IgD-negative memory B cell (primary cell): ENCODE data around the gene GNB5. TPM values are rescaled to one million over a fixed set of nuclear protein-coding genes. Genes with fewer than 3 reads are reported as not detected.
A peak's percentile ranks its signal among the peaks of the same experiment; 100 is the strongest.

Experiments used
- H3K27ac Mint-ChIP-seq, 3 donors: one replicate each; pipeline ENCODE4 v1.8.0; 2020 to 2022; ENCODE audit warnings: mild to moderate bottlenecking in 3 of 3, mixed read lengths in 3 of 3, moderate library complexity in 1 of 3
- H3K27me3 Mint-ChIP-seq: one replicate; pipeline ENCODE4 v1.8.0; 2021; ENCODE audit warnings: mixed read lengths
- H3K36me3 Mint-ChIP-seq: one replicate; pipeline ENCODE4 v1.8.0; 2020; ENCODE audit warnings: mild to moderate bottlenecking, mixed read lengths
- H3K4me1 Mint-ChIP-seq, 3 donors: one replicate each; pipeline ENCODE4 v1.8.0; 2020 to 2022; ENCODE audit warnings: mixed read lengths in 3 of 3, mild to moderate bottlenecking in 1 of 3
- H3K4me3 Mint-ChIP-seq, 4 donors: one replicate each; pipeline ENCODE4 v1.8.0; 2020 to 2022; ENCODE audit warnings: mild to moderate bottlenecking in 4 of 4, mixed read lengths in 4 of 4, moderate library complexity in 3 of 4
- H3K9me3 Mint-ChIP-seq, 3 donors: one replicate each; pipeline ENCODE4 v1.8.0; 2020 to 2021; ENCODE audit warnings: mixed read lengths in 3 of 3, mild to moderate bottlenecking in 1 of 3
- polyA plus RNA-seq: library from polyadenylated mRNA; unstranded; fragments of 300-500 nt; fragmentation: Illumina TruSeq; gene quantifications from one replicate; pipeline ENCODE4 v1.2.3, GENCODE V29; 2021

Gene GNB5
- polyA plus RNA-seq, 1 donor from 2014 or later, result 83.2 TPM

DNA sequence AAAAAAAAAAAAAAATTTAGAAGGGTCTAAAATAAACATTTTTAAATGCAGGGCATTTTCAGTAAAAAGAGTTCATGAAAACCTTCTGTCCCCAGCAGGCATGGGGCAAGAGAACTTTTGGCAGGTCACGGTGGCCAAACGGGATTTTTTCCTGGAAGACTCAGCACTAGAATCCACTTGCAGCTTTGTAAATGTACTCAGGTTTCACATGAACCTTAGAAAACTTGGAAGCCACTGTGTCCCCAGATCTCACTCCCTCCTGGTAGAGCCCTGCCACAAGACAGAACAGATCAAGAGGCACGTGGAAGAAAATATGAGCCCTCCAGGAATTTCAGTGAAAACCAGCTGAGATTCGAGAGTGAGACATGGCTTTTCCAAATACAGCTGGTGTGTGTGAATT lies 2.1 kb upstream of the GNB5 start:
- no peak overlapping the region for H3K27ac Mint-ChIP-seq
- H3K4me3 Mint-ChIP-seq, result no peak overlapping the region
- H3K4me1 Mint-ChIP-seq, result no peaks in the 10 kb centered on the region
- H3K36me3 Mint-ChIP-seq, result peaks cover 4% of the 10 kb centered on the region
- no peaks in the 10 kb centered on the region for H3K9me3 Mint-ChIP-seq
- no peaks in the 10 kb centered on the region for H3K27me3 Mint-ChIP-seq

DNA sequence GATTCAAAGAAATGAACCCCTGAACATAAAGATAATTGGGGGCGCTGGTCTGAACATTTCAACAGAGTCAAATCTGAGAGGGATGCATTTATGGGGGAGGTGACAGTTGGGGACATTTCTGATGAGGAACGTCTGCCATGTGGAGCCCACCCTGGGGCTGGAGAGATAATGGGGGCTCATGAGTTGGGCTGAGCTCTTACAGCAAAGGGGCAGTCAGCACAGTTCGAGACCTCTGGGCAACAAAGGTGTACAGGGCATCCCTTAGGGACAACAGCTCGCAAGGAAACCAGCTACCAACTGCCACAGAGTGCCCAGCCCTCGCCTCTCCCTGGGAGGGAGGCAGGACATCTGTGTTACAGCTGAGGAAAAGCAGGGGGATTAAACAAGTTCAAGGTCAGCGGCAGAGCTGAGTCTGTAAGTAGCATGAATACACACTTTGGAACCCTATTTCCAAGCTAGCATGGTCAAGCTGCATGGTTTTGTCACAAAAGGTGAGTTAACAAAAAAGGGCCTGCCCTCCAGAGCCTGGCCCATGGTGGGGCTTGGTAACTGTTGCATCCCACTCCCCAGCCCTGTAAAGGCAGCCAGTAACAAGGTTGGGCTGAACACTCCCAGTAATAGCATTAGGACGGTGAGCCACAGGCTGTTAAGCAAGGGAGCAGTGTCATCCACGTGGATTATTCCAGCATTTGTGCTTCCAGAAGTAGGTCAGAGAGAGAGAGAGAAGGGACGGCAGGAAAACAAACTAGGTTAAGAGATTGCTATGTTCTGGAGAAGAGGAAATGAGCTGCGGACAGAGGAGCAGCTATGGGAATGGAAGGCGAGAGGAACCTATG lies 4.3 kb downstream of the GNB5 start:
- H3K9me3 Mint-ChIP-seq, result no peaks in the 10 kb centered on the region
- no peak overlapping the region for H3K27ac Mint-ChIP-seq
- peaks cover 4% of the 10 kb centered on the region for H3K36me3 Mint-ChIP-seq
- H3K27me3 Mint-ChIP-seq, result no peaks in the 10 kb centered on the region
- H3K4me3 Mint-ChIP-seq, result no peak overlapping the region
- H3K4me1 Mint-ChIP-seq, result peaks cover 6 to 15% (median 12%) of the 10 kb centered on the region in 3 donors

DNA sequence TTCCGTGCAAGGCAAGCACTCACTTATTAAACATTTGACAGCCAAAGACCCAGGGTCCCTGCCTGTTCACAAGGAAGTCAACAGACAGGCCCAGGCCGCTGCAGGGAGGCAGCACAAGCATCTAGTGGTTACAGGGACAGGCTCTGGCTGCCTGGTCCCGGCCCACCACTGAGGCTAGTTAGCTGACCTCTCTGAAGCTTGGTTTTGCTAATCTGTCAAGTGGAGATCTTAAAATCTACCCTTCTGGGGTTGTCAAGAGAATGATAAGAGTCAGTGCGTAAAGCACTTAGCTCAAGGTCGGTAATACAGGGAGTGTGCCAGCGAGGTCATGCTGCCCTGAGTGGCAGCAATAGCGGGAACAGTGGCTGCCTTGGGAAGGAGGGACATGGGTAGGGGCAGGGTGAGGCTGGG lies 6.0 kb downstream of the GNB5 start:
- no peaks in the 10 kb centered on the region for H3K9me3 Mint-ChIP-seq
- H3K4me3 Mint-ChIP-seq, result no peak overlapping the region
- H3K4me1 Mint-ChIP-seq, result peaks cover 18 to 26% (median 20%) of the 10 kb centered on the region in 3 donors
- no peak overlapping the region for H3K27ac Mint-ChIP-seq
- peaks cover 3% of the 10 kb centered on the region for H3K36me3 Mint-ChIP-seq
- no peaks in the 10 kb centered on the region for H3K27me3 Mint-ChIP-seq

DNA sequence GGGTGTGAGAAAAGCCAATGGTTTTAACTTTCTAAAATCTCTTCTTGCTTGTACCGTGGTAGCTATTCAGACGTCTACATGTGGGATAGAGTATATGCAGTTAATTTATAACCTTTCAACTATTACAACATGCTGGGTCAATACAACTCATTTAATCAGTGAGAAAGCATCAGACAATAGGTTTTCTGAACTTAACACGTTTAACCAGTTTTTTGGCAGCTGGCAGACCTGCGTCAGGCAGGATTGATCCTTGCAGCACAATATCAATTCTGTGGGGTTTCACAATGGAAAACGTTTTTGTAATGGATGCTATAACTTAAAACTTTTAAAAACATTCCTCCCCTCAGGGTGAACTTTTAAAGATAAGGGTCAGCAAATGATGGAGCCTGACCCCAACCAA lies 6.5 kb downstream of the GNB5 start:
- H3K36me3 Mint-ChIP-seq, result peaks cover 3% of the 10 kb centered on the region
- no peaks in the 10 kb centered on the region for H3K9me3 Mint-ChIP-seq
- H3K4me3 Mint-ChIP-seq, result no peak overlapping the region
- H3K27ac Mint-ChIP-seq, result no peak overlapping the region
- peaks cover 20 to 26% (median 20%) of the 10 kb centered on the region in 3 donors for H3K4me1 Mint-ChIP-seq
- H3K27me3 Mint-ChIP-seq, result no peaks in the 10 kb centered on the region

DNA sequence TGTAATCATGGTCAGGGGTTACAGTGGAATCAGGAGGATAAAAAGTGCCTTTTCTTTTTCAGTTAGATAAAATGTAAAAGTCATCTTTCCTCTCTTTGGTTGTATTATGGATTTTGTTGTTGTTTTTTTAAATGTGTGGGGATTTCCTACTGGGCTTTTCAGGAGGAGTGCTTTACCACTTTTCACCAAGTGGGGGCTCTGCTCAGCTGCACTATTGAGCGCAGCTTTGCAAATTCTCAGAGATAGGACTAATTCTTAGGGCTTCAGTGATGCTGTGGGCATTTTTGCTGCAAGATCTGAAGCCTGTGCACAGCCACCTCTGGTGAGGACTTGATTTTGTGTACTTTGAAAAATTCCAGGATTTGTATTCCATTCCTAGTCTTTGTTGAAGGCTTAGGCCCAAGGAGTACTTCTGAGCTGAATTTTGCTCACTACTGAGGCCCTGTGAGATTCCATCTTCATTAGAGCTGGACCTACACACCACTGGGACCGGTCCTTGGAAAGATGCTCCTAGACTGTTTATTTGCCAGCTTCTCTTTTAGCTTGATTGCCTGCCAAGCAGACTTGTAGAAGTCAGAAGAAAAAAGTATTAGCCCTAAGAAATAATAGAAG lies 7.5 kb downstream of the GNB5 start:
- Mint-ChIP-seq H3K9me3 (no peaks in the 10 kb centered on the region), H3K4me3 (peak overlapping the region in 2 of 4 donors; percentile 59 to 89), H3K27ac (peak overlapping the region; percentile 50 to 96 (median 88)), H3K4me1 (peaks cover 23 to 28% (median 25%) of the 10 kb centered on the region in 3 donors), H3K27me3 (no peaks in the 10 kb centered on the region), H3K36me3 (peaks cover 3% of the 10 kb centered on the region)

DNA sequence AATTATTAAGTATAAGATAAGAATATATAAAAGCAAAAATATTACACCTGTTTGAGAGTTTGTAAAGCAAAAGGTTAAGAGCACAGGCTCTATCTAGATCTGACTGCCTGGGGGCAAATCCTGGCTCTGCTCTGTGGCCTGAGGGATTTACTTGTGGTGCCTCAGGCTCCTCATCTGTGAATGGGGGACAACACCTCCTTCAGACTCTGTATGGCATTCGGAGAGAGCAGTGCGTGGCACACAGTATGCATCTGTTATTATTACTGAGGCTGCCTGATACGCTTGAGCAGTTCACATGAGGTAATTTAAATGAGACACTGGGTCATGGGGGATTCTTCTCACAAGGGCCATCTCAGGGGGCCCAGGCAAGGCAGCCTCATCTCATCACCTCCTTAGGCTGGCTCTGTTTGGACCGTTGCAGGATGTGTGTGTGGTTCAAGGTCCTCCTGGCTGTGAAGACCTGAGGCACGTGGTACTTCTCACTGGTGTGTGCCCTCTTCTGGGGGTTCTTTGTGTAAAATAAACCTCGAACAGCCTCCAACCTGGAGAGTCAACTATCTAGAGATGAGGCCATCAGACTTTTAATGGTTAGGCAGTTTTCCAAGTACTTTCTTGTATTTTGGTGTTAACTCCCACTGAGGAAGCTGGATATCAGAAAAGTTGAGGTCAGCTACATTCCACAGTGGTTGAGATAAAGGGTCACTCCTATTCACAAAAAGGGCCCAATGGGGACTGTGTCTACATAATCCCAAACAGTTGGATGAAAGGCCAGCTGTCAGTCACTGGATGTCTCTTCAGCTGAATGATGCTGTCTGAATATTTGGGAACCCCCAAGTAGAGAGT lies 9.0 kb downstream of the GNB5 start:
- H3K27ac Mint-ChIP-seq, result peak overlapping the region; percentile 73 to 100 (median 89)
- peak overlapping the region; percentile 13 to 84 (median 64) for H3K4me3 Mint-ChIP-seq
- no peaks in the 10 kb centered on the region for H3K27me3 Mint-ChIP-seq
- H3K4me1 Mint-ChIP-seq, result peaks cover 31 to 36% (median 35%) of the 10 kb centered on the region in 3 donors
- no peaks in the 10 kb centered on the region for H3K9me3 Mint-ChIP-seq
- peaks cover 2% of the 10 kb centered on the region for H3K36me3 Mint-ChIP-seq

DNA sequence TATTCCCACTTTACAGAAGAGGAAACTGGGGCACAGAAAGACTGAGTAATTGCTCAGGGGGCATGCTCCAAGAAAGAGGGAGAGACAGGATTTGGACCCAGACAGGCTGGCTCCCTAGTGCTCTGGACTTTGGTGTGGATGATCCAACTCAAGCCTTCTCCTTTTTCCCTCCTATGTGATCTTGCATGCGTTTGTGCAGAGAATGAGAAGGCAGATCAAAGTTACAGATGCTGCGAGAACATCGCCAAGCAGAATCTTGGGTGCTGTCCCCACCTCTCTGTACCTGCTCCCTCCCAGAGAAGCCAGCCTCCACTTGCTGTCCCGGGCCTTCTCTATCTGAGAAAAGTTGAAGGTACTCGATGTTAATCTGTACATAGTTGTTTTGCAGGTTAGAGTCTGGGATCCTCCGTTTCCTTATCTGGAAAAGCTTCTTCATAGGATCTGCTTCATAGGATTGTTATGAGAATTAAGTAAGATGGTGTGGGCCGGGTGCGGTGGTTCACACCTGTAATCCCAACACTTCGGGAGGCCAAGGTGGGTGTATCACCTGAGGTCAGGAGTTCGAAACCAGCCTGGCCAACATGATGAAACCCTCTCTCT lies 10.2 kb downstream of the GNB5 start:
- Mint-ChIP-seq H3K9me3 (no peaks in the 10 kb centered on the region), H3K36me3 (peaks cover 1% of the 10 kb centered on the region), H3K27me3 (no peaks in the 10 kb centered on the region), H3K4me3 (peak overlapping the region; percentile 91 to 97 (median 94)), H3K4me1 (peaks cover 39 to 42% (median 40%) of the 10 kb centered on the region in 3 donors), H3K27ac (peak overlapping the region; percentile 98 to 100 (median 99))

DNA sequence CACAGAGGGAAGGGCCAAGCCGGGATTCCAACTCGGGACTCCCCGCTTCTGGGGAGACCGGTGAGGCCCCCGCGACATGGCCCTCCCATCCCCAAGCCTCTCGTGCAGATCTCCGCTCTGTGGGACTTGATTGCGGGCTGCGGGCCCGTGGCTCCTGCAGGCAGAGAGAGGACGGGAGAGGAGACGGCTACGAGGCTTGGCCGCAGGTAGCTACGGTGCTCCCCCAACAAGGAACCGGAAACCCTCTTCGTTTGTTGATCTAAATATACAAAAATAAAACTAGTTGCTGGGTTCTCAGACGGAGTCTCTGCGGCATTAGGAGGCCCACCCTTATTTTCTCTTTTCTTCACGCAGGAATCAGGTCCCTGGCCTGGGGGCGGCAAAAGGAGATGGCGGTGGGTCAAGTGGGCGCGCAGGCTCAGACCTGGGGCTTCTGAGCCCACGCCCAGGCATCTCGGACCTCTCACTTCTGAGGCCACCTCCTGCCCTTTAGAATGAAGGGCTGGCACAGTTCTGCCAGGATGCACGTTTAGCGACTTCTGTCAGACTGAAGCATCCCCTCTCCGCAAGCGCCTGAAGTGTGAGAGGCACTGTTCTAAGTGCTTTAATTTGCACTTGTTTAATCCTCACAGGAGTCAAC lies 10.9 kb downstream of the GNB5 start:
- Mint-ChIP-seq H3K27me3 (no peaks in the 10 kb centered on the region), H3K9me3 (no peaks in the 10 kb centered on the region), H3K4me1 (peaks cover 39 to 42% (median 40%) of the 10 kb centered on the region in 3 donors), H3K4me3 (peak overlapping the region; percentile 91 to 97 (median 94)), H3K36me3 (peaks cover 1% of the 10 kb centered on the region), H3K27ac (peak overlapping the region; percentile 98 to 100 (median 99))

DNA sequence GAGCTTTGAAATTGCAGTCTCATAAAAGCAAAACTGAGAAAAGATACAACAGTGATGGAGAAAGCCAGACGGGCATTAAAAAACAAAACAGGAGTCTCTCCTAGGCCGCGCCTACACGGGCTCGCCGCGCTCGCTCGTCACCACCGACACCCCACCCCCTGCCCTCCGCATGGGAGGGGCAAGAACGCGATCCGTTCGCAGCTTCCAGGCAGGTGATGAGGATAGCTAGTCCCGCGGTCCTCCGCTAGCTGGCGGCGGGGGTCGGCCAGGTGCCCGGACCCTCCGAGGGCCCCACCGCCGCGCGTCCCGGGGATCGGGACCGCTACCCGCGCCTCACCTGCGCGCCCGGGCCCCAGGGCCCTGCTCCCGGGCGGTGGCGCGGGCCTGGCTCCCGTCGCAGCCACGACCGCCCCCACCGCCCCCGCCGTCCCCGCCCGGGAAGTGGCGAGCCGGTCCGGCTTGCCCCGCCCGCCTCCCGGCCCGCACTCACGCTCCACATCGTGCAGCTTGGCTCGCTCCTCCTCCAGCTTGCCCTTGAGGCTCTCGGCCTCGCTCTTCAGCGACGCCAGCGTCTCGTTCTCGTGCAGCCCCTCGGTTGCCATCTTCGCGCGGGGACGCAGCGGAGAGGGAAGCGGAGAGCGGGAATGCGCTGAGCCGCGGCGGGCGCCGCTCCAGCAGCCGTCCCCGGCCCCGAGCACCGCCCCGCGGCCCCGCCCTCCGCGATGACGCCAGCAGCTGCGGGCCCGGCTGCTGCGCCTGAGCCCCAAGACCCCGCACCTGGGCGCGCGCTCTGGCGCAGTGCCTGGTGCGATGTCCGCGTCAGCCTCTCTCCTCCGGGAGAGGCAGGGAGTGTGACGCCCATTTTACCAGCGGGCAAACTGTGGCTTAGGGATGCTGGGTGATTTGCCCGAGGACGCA lies 11.7 kb downstream of the GNB5 start:
- H3K27ac Mint-ChIP-seq, result peak overlapping the region; percentile 98 to 100 (median 99)
- H3K36me3 Mint-ChIP-seq, result peaks cover 1% of the 10 kb centered on the region
- H3K4me1 Mint-ChIP-seq, result peaks cover 39 to 42% (median 42%) of the 10 kb centered on the region in 3 donors
- H3K27me3 Mint-ChIP-seq, result no peaks in the 10 kb centered on the region
- H3K4me3 Mint-ChIP-seq, result peak overlapping the region; percentile 91 to 98 (median 96)
- H3K9me3 Mint-ChIP-seq, result no peaks in the 10 kb centered on the region

DNA sequence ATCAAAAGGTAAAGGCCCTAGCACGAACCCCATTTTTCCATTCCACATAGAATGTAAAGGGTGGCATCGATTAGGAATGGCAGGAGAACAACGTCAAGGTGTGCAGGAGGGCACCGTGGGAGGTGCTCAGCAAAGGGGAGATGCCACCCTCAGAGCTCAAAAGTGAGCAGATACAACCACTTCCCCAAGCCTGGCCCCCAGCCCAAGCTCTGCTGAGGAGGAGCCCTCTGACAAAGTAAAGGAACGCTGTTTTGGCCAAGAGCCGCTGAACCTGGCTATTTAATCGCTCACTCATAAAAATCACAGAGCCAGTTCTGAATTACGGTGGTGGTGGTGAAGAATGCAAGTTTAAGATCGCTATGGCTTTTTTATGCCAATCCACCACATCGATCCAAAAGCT lies 12.4 kb downstream of the GNB5 start:
- no peaks in the 10 kb centered on the region for H3K9me3 Mint-ChIP-seq
- H3K27ac Mint-ChIP-seq, result peak overlapping the region; percentile 98 to 100 (median 99)
- H3K4me1 Mint-ChIP-seq, result peaks cover 44 to 47% (median 46%) of the 10 kb centered on the region in 3 donors
- peaks cover 5% of the 10 kb centered on the region for H3K36me3 Mint-ChIP-seq
- peak overlapping the region; percentile 91 to 98 (median 96) for H3K4me3 Mint-ChIP-seq
- no peaks in the 10 kb centered on the region for H3K27me3 Mint-ChIP-seq

DNA sequence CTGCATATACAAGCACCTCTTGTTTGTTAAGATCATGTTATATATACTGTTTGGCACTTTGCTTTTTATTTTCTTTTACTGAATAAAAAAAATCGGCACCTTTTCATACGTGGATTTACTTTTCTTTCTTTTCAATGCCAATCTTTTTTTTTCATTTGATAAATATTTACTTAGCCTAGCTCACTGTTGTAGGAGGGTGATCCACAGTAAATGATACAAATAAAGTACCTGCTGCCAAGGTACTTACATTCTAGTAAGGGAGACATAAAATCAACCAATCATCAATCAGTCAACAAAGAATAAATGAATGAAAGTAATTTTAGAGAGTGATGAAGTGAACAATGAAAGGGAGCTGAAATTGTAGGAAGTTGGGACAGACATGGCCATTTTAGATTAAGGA lies 18.3 kb downstream of the GNB5 start:
- Mint-ChIP-seq H3K4me3 (peak overlapping the region in 1 of 4 donors; percentile 30), H3K9me3 (no peaks in the 10 kb centered on the region), H3K27me3 (no peaks in the 10 kb centered on the region), H3K4me1 (peaks cover 41 to 50% (median 43%) of the 10 kb centered on the region in 3 donors), H3K27ac (peak overlapping the region in 1 of 3 donors; percentile 76), H3K36me3 (peaks cover 12% of the 10 kb centered on the region)

DNA sequence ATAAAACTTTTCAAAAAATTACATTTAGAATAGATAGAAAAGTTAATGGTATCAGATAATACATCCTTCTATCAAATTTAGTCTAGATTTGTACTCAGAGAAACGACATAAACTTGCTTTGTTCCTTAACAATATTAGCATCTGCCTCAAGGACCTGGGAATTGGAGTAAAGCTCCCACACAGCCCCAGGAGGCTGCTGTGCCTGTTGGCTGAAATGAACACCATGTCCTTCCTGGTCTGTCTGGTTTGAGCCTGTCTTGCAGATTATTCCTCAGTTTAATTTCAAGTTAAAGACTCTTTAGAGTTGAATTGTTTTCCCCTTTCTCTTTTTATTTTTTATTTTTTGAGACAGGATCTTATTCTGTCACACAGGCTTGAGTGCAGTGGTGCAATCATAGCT lies 19.4 kb downstream of the GNB5 start:
- Mint-ChIP-seq H3K27ac (peak overlapping the region in 1 of 3 donors; percentile 75), H3K4me3 (no peak overlapping the region), H3K9me3 (no peaks in the 10 kb centered on the region), H3K36me3 (peaks cover 12% of the 10 kb centered on the region), H3K4me1 (peaks cover 43 to 52% (median 48%) of the 10 kb centered on the region in 3 donors), H3K27me3 (no peaks in the 10 kb centered on the region)

DNA sequence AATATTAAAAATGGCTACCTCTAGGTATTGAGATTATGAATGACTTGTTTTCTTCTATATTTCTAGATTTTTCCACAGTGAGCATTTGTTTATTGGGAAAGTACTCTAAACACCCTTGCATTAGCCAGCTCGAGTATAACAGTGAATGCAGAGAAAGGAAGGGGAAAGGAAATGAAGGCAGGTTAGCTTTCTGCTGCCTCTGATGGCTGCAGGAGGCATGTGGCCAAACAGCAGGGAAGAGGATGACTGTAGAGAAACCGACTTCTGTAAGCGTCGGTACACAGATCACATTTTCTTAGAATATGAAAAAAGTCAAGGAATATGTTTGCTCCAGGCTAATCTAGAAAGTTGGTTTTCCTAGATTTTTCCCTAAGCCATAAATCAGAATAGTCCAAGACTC lies 19.8 kb downstream of the GNB5 start:
- no peaks in the 10 kb centered on the region for H3K27me3 Mint-ChIP-seq
- peak overlapping the region in 2 of 4 donors; percentile 46 to 78 for H3K4me3 Mint-ChIP-seq
- H3K27ac Mint-ChIP-seq, result peak overlapping the region in 1 of 3 donors; percentile 79
- no peaks in the 10 kb centered on the region for H3K9me3 Mint-ChIP-seq
- peaks cover 43 to 51% (median 48%) of the 10 kb centered on the region in 3 donors for H3K4me1 Mint-ChIP-seq
- H3K36me3 Mint-ChIP-seq, result peaks cover 12% of the 10 kb centered on the region
